K562 (cell line): ENCODE data around the gene PACS1. TPM values are rescaled to one million over a fixed set of nuclear protein-coding genes. Genes with fewer than 3 reads are reported as not detected.

ENCODE experiments used
- BHLHE40 ChIP-seq: IDR thresholded peaks from 2 replicates; pipeline ENCODE4 v1.6.1; 2011; ENCODE audit warnings: low read length, improper control_type of control experiment
- ETV1 ChIP-seq: fragments of 450-650 bp; conservative IDR thresholded peaks from 2 replicates; pipeline ENCODE4 v1.6.1; 2016; ENCODE audit warnings: missing genetic modification characterization, control low read depth, low read depth, missing compliant biosample characterization
- FOS ChIP-seq: IDR thresholded peaks from 3 replicates; pipeline ENCODE4 v1.6.1; 2011; ENCODE audit not compliant: insufficient read length; ENCODE audit errors: extremely low read depth
- FOXK2 ChIP-seq, 2 experiments: fragments of 450-650 bp; IDR thresholded peaks in 1 of 2; conservative IDR thresholded peaks in 1 of 2; 2 replicates each; pipeline ENCODE4 v1.6.1; 2016; ENCODE audit warnings: low read depth in 2 of 2, mild to moderate bottlenecking in 1 of 2
- JUN ChIP-seq, 2 experiments: sonication (generic) in 1 of 2; formaldehyde crosslinking in 1 of 2; IDR thresholded peaks; 2 replicates each; pipeline versions ENCODE4 v1.6.1 to v1.8.0; 2012 to 2022; ENCODE audit warnings: borderline replicate concordance in 2 of 2, mild to moderate bottlenecking in 2 of 2, improper control_type of control experiment in 1 of 2, low read depth in 1 of 2, low read length in 1 of 2, missing genetic modification reagents in 1 of 2
- MCM7 ChIP-seq, 2 experiments: fragments of 450-650 bp; IDR thresholded peaks; 2 replicates each; pipeline ENCODE4 v1.6.1; 2016 to 2018
- MNT ChIP-seq, 2 experiments: fragments of 450-650 bp; conservative IDR thresholded peaks; 2 replicates each; pipeline ENCODE4 v1.6.1; 2017; ENCODE audit warnings: mild to moderate bottlenecking in 2 of 2, moderate library complexity in 2 of 2
- MTA1 ChIP-seq: fragments of 450-650 bp; IDR thresholded peaks from 2 replicates; pipeline ENCODE4 v1.6.1; 2017; ENCODE audit warnings: borderline replicate concordance
- NCOA6 ChIP-seq: fragments of 450-650 bp; IDR thresholded peaks from 2 replicates; pipeline ENCODE4 v1.6.1; 2017; ENCODE audit warnings: mild to moderate bottlenecking
- NFIC ChIP-seq: fragments of 450-650 bp; IDR thresholded peaks from 2 replicates; pipeline ENCODE4 v1.6.1; 2017; ENCODE audit warnings: mild to moderate bottlenecking, inconsistent platforms
- NR0B1 ChIP-seq: fragments of 450-650 bp; IDR thresholded peaks from one replicate; pipeline ENCODE4 v1.6.1; 2018; ENCODE audit warnings: mild to moderate bottlenecking, moderate library complexity; ENCODE audit not compliant: partially characterized antibody
- NR3C1 ChIP-seq: sonication (generic); formaldehyde crosslinking; IDR thresholded peaks from 2 replicates; pipeline ENCODE4 v1.8.1; 2022; ENCODE audit warnings: missing genetic modification reagents
- NR4A1 ChIP-seq, 2 experiments: fragments of 250-450 bp in 1 of 2; fragments of 450-650 bp in 1 of 2; sonication (Bioruptor Pico) in 1 of 2; IDR thresholded peaks; 2 replicates each; pipeline versions ENCODE4 v1.4.0 to v1.6.1; 2016 to 2020; ENCODE audit warnings: mild to moderate bottlenecking in 2 of 2, missing compliant biosample characterization in 1 of 2, missing genetic modification characterization in 1 of 2, moderate library complexity in 1 of 2
- PCBP1 ChIP-seq: fragments of 200-400 bp; formaldehyde crosslinking; IDR thresholded peaks from 2 replicates; pipeline ENCODE4 v1.6.1; 2018; ENCODE audit warnings: mild to moderate bottlenecking, low read depth, low read length; ENCODE audit not compliant: poor library complexity, severe bottlenecking
- RBFOX2 ChIP-seq: fragments of 200-400 bp; formaldehyde crosslinking; IDR thresholded peaks from 2 replicates; pipeline ENCODE4 v1.6.1; 2017; ENCODE audit warnings: low read depth, mild to moderate bottlenecking, low read length, moderate library complexity
- SMAD4 ChIP-seq: fragments of 250-450 bp; sonication (Bioruptor Pico); conservative IDR thresholded peaks from 2 replicates; pipeline ENCODE4 v1.8.0; 2021; ENCODE audit warnings: inconsistent platforms, mild to moderate bottlenecking, moderate library complexity
- XRCC5 ChIP-seq: fragments of 200-400 bp; formaldehyde crosslinking; IDR thresholded peaks from 2 replicates; pipeline ENCODE4 v1.6.1; 2017; ENCODE audit warnings: low read depth, mild to moderate bottlenecking, low read length
- ZBTB1 ChIP-seq: sonication (generic); formaldehyde crosslinking; IDR thresholded peaks from 2 replicates; pipeline ENCODE4 v1.8.1; 2023; ENCODE audit warnings: missing genetic modification reagents, low read depth, mild to moderate bottlenecking, borderline replicate concordance
- ZBTB7A ChIP-seq: IDR thresholded peaks from 2 replicates; pipeline ENCODE4 v1.6.1; 2011; ENCODE audit warnings: low read depth, mild to moderate bottlenecking, low read length, moderate library complexity, borderline replicate concordance; ENCODE audit not compliant: control insufficient read depth
- ZNF551 ChIP-seq: fragments of 250-450 bp; sonication (Bioruptor Pico); IDR thresholded peaks from 2 replicates; pipeline ENCODE4 v1.5.0; 2021; ENCODE audit warnings: mild to moderate bottlenecking, moderate library complexity
- ZNF586 ChIP-seq: fragments of 450-650 bp; formaldehyde crosslinking; conservative IDR thresholded peaks from 2 replicates; pipeline ENCODE4 v1.4.0; 2020; ENCODE audit warnings: mild to moderate bottlenecking, moderate library complexity
- polyA plus RNA-seq, 8 experiments: library from polyadenylated mRNA; depleted of rRNA in 4 of 8; stranded (reverse) in 5 of 8; unstranded in 3 of 8; fragments of >200 nt; fragmentation: Nextera tagmentation in 2 of 8; fragmentation: Illumina TruSeq in 1 of 8; extraction: Ambion mirVana in 2 of 8; extraction: Trizol in 1 of 8; gene quantifications; 2 replicates each; pipeline versions ENCODE4 v1.2.1 to v1.2.3, GENCODE V29; 2011 to 2014; ENCODE audit warnings: inconsistent platforms in 1 of 8, missing spikeins in 1 of 8
- total RNA-seq, 7 experiments: library from RNA; depleted of rRNA in 6 of 7; stranded (reverse); fragments of >200 nt in 6 of 7; fragmentation: Illumina TruSeq in 2 of 7; extraction: Trizol in 2 of 7; gene quantifications; 2 replicates each; pipeline versions ENCODE4 v1.2.1 to v1.2.3, GENCODE V29; 2011 to 2021; ENCODE audit warnings: low replicate concordance in 1 of 7
- TF ChIP-seq, protein P1 (sequence below): fragments of 450-650 bp; IDR thresholded peaks from 2 replicates; pipeline ENCODE4 v1.7.0; 2016; ENCODE audit warnings: borderline replicate concordance

Gene PACS1
- total and polyA plus RNA-seq, 9 of the 15 experiments (the other 6 are each of a cell fraction or from before 2014, with no cell fraction given), result 0.34 to 28.1 (median 8.5) TPM

DNA sequence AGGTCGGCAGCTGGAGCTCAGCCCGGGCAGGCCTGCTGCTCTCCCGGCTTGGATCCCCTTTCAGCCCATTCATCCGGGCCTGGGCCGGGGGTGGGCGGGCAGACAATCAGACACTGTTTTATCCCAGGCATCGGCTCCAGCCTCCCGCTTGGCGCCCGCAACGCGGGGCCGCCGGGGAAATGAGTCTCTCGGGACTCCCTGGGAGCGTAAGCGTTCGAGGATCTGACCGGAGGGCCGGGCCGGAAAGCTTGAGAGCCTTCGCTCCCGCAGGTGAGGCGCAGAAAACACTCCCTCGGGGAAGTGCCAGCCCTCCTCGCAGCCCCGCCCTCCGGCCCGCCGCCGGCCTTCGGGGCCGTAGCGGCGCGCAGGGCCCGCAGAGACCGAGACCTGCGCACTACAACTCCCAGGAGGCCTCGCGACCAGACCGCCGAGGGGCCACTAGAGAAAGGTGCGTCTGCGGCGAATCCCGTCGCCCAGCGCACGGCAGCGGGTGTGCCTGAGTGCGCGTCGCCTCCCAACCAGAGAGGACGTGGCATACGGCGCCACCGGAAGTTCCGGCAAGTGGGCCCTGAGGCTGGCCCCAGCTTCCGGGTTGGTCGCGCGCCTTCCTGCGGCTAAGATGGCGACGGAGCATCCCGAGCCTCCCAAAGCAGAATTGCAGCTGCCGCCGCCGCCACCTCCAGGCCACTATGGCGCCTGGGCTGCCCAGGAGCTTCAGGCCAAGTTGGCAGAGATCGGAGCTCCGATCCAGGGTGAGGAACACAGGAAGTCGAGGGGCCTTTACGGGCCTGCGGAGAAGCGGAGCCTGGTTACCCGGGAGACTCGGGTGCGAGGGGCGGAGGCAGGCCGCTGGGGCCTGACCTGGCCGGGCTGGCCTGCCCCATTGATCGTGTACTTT is 18.1 kb upstream of the PACS1 start, which contains the start of gene SF3B2 (continued):
- TF ChIP-seq XRCC5 (0 out of 2 replicates have a peak, but pooled peaks have one; percentile 16), PCBP1 (peak; percentile 66), ZNF551 (no peak), SMAD4 (no peak; the same call in 1 of the 2 replicates), BHLHE40 (no peak; the same call in 1 of the 2 replicates), FOS (peak; percentile 28), ZBTB7A (no peak; the same call in 1 of the 2 replicates), ZBTB1 (CRISPR knock-in tag) (no peak; the same call in 1 of the 2 replicates), ETV1 (peak; percentile 83), NR0B1 (no peak), MTA1 (peak; percentile 95), NFIC (0 out of 2 replicates have a peak, but pooled peaks have one; percentile 5), FOXK2 (conservative IDR thresholded peaks at IDR 0.05 in 1 of 2, IDR thresholded peaks at IDR 0.05 in 1 of 2; ENCODE audit: low read depth in 2 of 2) (peak; percentile 54 to 59; a peak in 2 of 4 replicates), NR3C1 (CRISPR knock-in tag) (no peak), NCOA6 (no peak), NR4A1 (CRISPR knock-in tag; IDR thresholded peaks at IDR 0.05) (0 out of 2 replicates have a peak, but pooled peaks have one; percentile 8), NR4A1 (tag; IDR thresholded peaks at IDR 0.05) (no peak), MCM7 (IDR thresholded peaks at IDR 0.05) (no peak), MNT (conservative IDR thresholded peaks at IDR 0.05) (peak; percentile 72 to 89), ZNF586 (no peak), JUN (IDR thresholded peaks at IDR 0.05; ENCODE audit: borderline replicate concordance, low read depth, low read length) (peak; percentile 33; the same call in 1 of the 2 replicates), JUN (CRISPR knock-in tag; IDR thresholded peaks at IDR 0.05; ENCODE audit: borderline replicate concordance) (no peak), RBFOX2 (peak; percentile 99)
- TF ChIP-seq, protein P1, sequence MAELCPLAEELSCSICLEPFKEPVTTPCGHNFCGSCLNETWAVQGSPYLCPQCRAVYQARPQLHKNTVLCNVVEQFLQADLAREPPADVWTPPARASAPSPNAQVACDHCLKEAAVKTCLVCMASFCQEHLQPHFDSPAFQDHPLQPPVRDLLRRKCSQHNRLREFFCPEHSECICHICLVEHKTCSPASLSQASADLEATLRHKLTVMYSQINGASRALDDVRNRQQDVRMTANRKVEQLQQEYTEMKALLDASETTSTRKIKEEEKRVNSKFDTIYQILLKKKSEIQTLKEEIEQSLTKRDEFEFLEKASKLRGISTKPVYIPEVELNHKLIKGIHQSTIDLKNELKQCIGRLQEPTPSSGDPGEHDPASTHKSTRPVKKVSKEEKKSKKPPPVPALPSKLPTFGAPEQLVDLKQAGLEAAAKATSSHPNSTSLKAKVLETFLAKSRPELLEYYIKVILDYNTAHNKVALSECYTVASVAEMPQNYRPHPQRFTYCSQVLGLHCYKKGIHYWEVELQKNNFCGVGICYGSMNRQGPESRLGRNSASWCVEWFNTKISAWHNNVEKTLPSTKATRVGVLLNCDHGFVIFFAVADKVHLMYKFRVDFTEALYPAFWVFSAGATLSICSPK, result no peak
